ENCODE data around the gene MOB1A. TPM values are rescaled to one million over a fixed set of nuclear protein-coding genes. Genes with fewer than 3 reads are reported as not detected.

Gene MOB1A
- total and polyA plus RNA-seq, 2 of the 8 experiments (the other 6 are each of a cell fraction or from before 2014, with no cell fraction given): 21.6 to 91.7 TPM

GRCh38 chr2:74137651-74138599 lies 40.8 kb downstream of the MOB1A start:
- Histone ChIP-seq H2BK5ac (ENCODE audit: low read depth, low read length) (peak overlapping the region; percentile 3; the same call in 1 of the 2 replicates), H3K27ac (ENCODE audit: low read depth, low read length) (no peak overlapping the region), H3K18ac (ENCODE audit: extremely low read depth, low read length) (no peak overlapping the region), H3K4me3 (ENCODE audit: extremely low read depth in 1 of 4, insufficient read depth in 2 of 4, low read depth in 3 of 4, low read length in 4 of 4) (no peak overlapping the region), H2AFZ (ENCODE audit: low read length) (no peak overlapping the region), H2BK15ac (ENCODE audit: low read length) (no peak overlapping the region), H3K36me3 (ENCODE audit: control insufficient read depth in 2 of 4, insufficient read depth in 4 of 4, low read length in 3 of 4) (peaks cover 0 to 21% (median 5%) of the 10 kb centered on the region in 4 experiments; a peak in 4 of 8 replicates), H3K4ac (replicated peaks; ENCODE audit: insufficient read length, low read depth, low read length) (no peak overlapping the region), H2BK12ac (ENCODE audit: low read depth, low read length) (no peak overlapping the region), H4K5ac (ENCODE audit: insufficient read length, low read depth, low read length) (no peak overlapping the region), H3K9ac (replicated peaks in 1 of 4; ENCODE audit: extremely low read depth in 1 of 4, low read depth in 3 of 4, low read length in 3 of 4) (no peak overlapping the region), H2AK5ac (ENCODE audit: low read depth, low read length) (no peak overlapping the region), H3K23ac (ENCODE audit: insufficient read length) (no peak overlapping the region), H2BK120ac (replicated peaks; ENCODE audit: low read depth, low read length) (no peak overlapping the region), H4K8ac (ENCODE audit: extremely low read depth, insufficient read depth, low read length) (no peak overlapping the region), H3K56ac (replicated peaks; ENCODE audit: insufficient read length, low read depth, low read length) (no peak overlapping the region), H4K20me1 (replicated peaks in 1 of 2; ENCODE audit: control insufficient read depth in 1 of 2, insufficient read depth in 2 of 2, low read length in 2 of 2) (peaks cover 5 to 8% of the 10 kb centered on the region in 2 experiments), H3K14ac (ENCODE audit: insufficient read length) (no peak overlapping the region), H3K9me3 (ENCODE audit: insufficient read depth in 2 of 2, low read depth in 1 of 2, low read length in 1 of 2) (no peaks in the 10 kb centered on the region), H3K79me1 (ENCODE audit: low read depth, low read length) (peaks cover 2% of the 10 kb centered on the region; the same call in 1 of the 2 replicates), H4K91ac (replicated peaks; ENCODE audit: insufficient read length, low read length) (no peak overlapping the region), H3K27me3 (replicated peaks in 1 of 4; ENCODE audit: control insufficient read depth in 3 of 4, extremely low read depth in 1 of 4, insufficient read depth in 3 of 4, low read length in 3 of 4) (no peaks in the 10 kb centered on the region), H3K4me2 (ENCODE audit: insufficient read depth in 1 of 2, low read depth in 2 of 2, low read length in 2 of 2) (no peak overlapping the region), H2BK20ac (ENCODE audit: low read length) (no peak overlapping the region), H3K23me2 (ENCODE audit: low read depth, low read length) (no peaks in the 10 kb centered on the region), H3K4me1 (replicated peaks in 1 of 4; ENCODE audit: control insufficient read depth in 3 of 4, insufficient read depth in 4 of 4, low read length in 3 of 4) (no peaks in the 10 kb centered on the region; a peak in 1 of 7 replicates), H3K79me2 (ENCODE audit: control insufficient read depth in 1 of 2, insufficient read depth in 2 of 2, low read length in 2 of 2) (no peaks in the 10 kb centered on the region)
- ChIA-PET POLR2A (ENCODE audit: partially characterized antibody) (interaction anchor here (0.7 to 3.1 kb wide), 8 partner anchors 9 to 67 kb away, joined by 3 to 21 read pairs (median 4); partner anchors contain the start of genes BOLA3 and MTHFD2), CTCF (ENCODE audit: partially characterized antibody) (interaction anchor here (0.6 to 3.4 kb wide), 18 partner anchors 8 to 379 kb away, joined by 3 to 38 read pairs (median 5); no protein-coding TSS in a partner anchor)
- DNase-seq (ENCODE audit: low read depth in 1 of 2, low spot score in 2 of 2) (no peak), FAIRE-seq (no peak)
- 90% methylated on average over 11 of the region's 11 CpGs; no CpG with 5 or more reads in 1 of the 2 experiments for WGBS, 2 experiments (ENCODE audit: extremely low coverage in 1 of 2, insufficient coverage in 1 of 2, insufficient read length in 1 of 2, insufficient replicate concordance in 2 of 2, low coverage in 1 of 2, low lambda C conversion rate in 2 of 2, missing lambda C conversion rate in 1 of 2)
- TF ChIP-seq GABPA (IDR thresholded peaks at IDR 0.05; ENCODE audit: borderline replicate concordance, insufficient read depth, low read length) (no peak), RNF2 (IDR thresholded peaks at IDR 0.05; ENCODE audit: borderline replicate concordance, low read depth, low read length, missing control alignments, poor library complexity, severe bottlenecking) (no peak), RXRA (IDR thresholded peaks at IDR 0.05; ENCODE audit: insufficient read depth, low read depth, low read length) (no peak), TEAD4 (IDR thresholded peaks at IDR 0.05; ENCODE audit: low read depth, low read length) (no peak), JUN (IDR thresholded peaks at IDR 0.05; ENCODE audit: low read depth, low read length) (no peak), KDM4A (IDR thresholded peaks at IDR 0.05; ENCODE audit: low read depth, low read length, severe bottlenecking) (no peak), ASH2L (IDR thresholded peaks at IDR 0.05; ENCODE audit: low read length) (no peak), EZH2 (IDR thresholded peaks at IDR 0.05; ENCODE audit: low read depth, low read length, severe bottlenecking) (no peak), CHD2 (IDR thresholded peaks at IDR 0.05; ENCODE audit: low read length) (no peak), TCF12 (IDR thresholded peaks at IDR 0.05; ENCODE audit: low read depth, low read length) (no peak), KDM5A (IDR thresholded peaks at IDR 0.05; ENCODE audit: low read length) (no peak)

Data from H1 (cell line).